ENCODE measurements around the gene SSR4. TPM values are rescaled to one million over a fixed set of nuclear protein-coding genes. Genes with fewer than 3 reads are reported as not detected.
"Not testable (repeated sequence)": the region's sequence is repeated elsewhere in the genome, so short reads cannot be mapped to it uniquely, and the experiment has no call there.

SSR4 gene
- total RNA-seq, 2 experiments from 2014 or later, result 165 to 186 TPM

GRCh38 chrX:153814591-153815315, 20.3 kb downstream of the SSR4 start:
- H2AFZ ChIP-seq (ENCODE audit: low read length), result no peak overlapping the region
- intact Hi-C loops (cut with micrococcal nuclease; ENCODE audit: unreplicated experiment), result no loop called here
- H3K4me3 ChIP-seq (ENCODE audit: low read depth, low read length, poor library complexity, severe bottlenecking), result no peak overlapping the region
- ChIA-PET POLR2A (no interaction called here), CTCF (ENCODE audit: unreplicated experiment) (no interaction called here)
- no peaks in the 10 kb centered on the region for H3K9me3 ChIP-seq (ENCODE audit: low read length)
- H3K79me2 ChIP-seq (ENCODE audit: insufficient read depth, low read depth, low read length), result no peaks in the 10 kb centered on the region
- DNase-seq (ENCODE audit: low spot score), result no peak
- no peaks in the 10 kb centered on the region for H3K4me1 ChIP-seq (ENCODE audit: insufficient read depth, low read length, poor library complexity, severe bottlenecking)
- H3K36me3 ChIP-seq (ENCODE audit: insufficient read depth, low read length), result no peaks in the 10 kb centered on the region
- H3K27ac ChIP-seq (ENCODE audit: low read depth, low read length, poor library complexity, severe bottlenecking), result no peak overlapping the region
- TF ChIP-seq CTCF (conservative IDR thresholded peaks at IDR 0.05; ENCODE audit: low read length) (no peak), EZH2phosphoT487 (IDR thresholded peaks at IDR 0.05; ENCODE audit: borderline replicate concordance, low read depth, low read length) (no peak)
- H3K9me2 ChIP-seq (ENCODE audit: insufficient read depth, low read length), result no peaks in the 10 kb centered on the region
- H4K20me1 ChIP-seq (ENCODE audit: insufficient read depth, low read length), result no peaks in the 10 kb centered on the region
- BruUV-seq (replicated peaks), result no TSS peak
- no peak overlapping the region for H3K4me2 ChIP-seq (ENCODE audit: low read length)

- H3K9me2 ChIP-seq (ENCODE audit: insufficient read depth, low read length), result no peaks in the 10 kb centered on the region
- H2AFZ ChIP-seq (ENCODE audit: low read length), result no peak overlapping the region
- no peak overlapping the region for H3K4me3 ChIP-seq (ENCODE audit: low read depth, low read length, poor library complexity, severe bottlenecking)
- no peaks in the 10 kb centered on the region for H3K9me3 ChIP-seq (ENCODE audit: low read length)
- no peak for DNase-seq (ENCODE audit: low spot score)
- CTCF ChIA-PET (ENCODE audit: unreplicated experiment), result no interaction called here
- H3K27ac ChIP-seq (ENCODE audit: low read depth, low read length, poor library complexity, severe bottlenecking), result no peak overlapping the region
- no peaks in the 10 kb centered on the region for H3K4me1 ChIP-seq (ENCODE audit: insufficient read depth, low read length, poor library complexity, severe bottlenecking)
- H3K4me2 ChIP-seq (ENCODE audit: low read length), result no peak overlapping the region
- no peaks in the 10 kb centered on the region for H3K36me3 ChIP-seq (ENCODE audit: insufficient read depth, low read length)
- H3K79me2 ChIP-seq (ENCODE audit: insufficient read depth, low read depth, low read length), result no peaks in the 10 kb centered on the region
- intact Hi-C loops (cut with micrococcal nuclease; ENCODE audit: unreplicated experiment), result no loop called here
- TF ChIP-seq EZH2phosphoT487 (IDR thresholded peaks at IDR 0.05; ENCODE audit: borderline replicate concordance, low read depth, low read length) (no peak), CTCF (conservative IDR thresholded peaks at IDR 0.05; ENCODE audit: low read length) (no peak)
- BruUV-seq (replicated peaks), result no TSS peak
- POLR2A ChIA-PET, result interaction anchor here (0.5 kb wide), 1 partner anchor 272 kb away, joined by 6 read pairs; no protein-coding TSS in a partner anchor
- no peaks in the 10 kb centered on the region for H4K20me1 ChIP-seq (ENCODE audit: insufficient read depth, low read length)
Measured at GRCh38 chrX:153816831-153817690, 22.6 kb downstream of the SSR4 start.

GRCh38 chrX:153818064-153818463, 23.6 kb downstream of the SSR4 start:
- intact Hi-C loops (cut with micrococcal nuclease; ENCODE audit: unreplicated experiment); H3K9me3 ChIP-seq (ENCODE audit: low read length); H3K4me3 ChIP-seq (ENCODE audit: low read depth, low read length, poor library complexity, severe bottlenecking); H4K20me1 ChIP-seq (ENCODE audit: insufficient read depth, low read length); BruUV-seq (replicated peaks); H3K9me2 ChIP-seq (ENCODE audit: insufficient read depth, low read length); H3K4me2 ChIP-seq (ENCODE audit: low read length); H3K27ac ChIP-seq (ENCODE audit: low read depth, low read length, poor library complexity, severe bottlenecking); H3K79me2 ChIP-seq (ENCODE audit: insufficient read depth, low read depth, low read length); POLR2A ChIA-PET; H3K4me1 ChIP-seq (ENCODE audit: insufficient read depth, low read length, poor library complexity, severe bottlenecking); DNase-seq (ENCODE audit: low spot score); CTCF ChIA-PET (ENCODE audit: unreplicated experiment); H2AFZ ChIP-seq (ENCODE audit: low read length); H3K36me3 ChIP-seq (ENCODE audit: insufficient read depth, low read length): not testable (repeated sequence)

All from OCI-LY7 (cell line).